Measurements from ENCODE around the gene CACFD1.

Gene CACFD1

DNA sequence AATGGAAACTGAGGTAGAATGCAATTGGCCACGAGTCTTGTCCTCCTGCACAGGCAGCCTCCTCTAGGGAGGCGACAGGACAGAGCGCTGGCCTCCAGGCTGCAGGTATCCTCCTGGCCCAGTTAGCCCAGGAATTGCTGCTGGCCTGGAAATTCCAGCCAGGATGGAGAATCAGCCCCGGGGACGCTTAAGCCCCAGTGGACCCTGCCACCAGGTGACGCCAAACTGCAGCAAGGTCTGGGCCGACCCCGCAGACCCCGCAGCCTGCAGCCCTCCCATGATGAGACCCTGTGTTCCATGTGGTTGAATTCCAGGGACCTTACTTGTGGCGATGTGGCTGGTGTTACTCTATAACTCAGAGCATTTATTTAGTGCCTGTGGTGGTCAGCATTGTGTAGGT is 7.3 kb downstream of the CACFD1 start:
- DNase-seq: no peak

DNA sequence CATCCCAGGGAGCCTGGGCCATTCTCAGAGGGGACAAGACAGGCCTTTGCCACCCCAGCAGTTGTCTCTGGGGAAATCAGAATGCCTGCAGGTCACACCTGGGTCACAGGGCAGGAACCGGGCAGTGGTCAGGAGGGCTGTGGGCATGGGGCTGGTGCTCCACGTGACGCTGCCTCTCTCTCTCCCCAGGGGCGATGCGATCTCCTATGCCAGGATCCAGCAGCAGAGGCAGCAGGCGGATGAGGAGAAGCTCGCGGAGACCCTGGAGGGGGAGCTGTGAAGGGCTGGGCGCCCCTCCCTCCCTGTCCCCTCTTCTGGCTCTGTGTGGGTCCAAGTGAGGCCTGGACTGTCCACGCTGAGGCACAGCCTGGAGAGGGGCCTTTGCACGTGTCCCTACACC is 8.6 kb downstream of the CACFD1 start:
- DNase-seq: no peak

DNA sequence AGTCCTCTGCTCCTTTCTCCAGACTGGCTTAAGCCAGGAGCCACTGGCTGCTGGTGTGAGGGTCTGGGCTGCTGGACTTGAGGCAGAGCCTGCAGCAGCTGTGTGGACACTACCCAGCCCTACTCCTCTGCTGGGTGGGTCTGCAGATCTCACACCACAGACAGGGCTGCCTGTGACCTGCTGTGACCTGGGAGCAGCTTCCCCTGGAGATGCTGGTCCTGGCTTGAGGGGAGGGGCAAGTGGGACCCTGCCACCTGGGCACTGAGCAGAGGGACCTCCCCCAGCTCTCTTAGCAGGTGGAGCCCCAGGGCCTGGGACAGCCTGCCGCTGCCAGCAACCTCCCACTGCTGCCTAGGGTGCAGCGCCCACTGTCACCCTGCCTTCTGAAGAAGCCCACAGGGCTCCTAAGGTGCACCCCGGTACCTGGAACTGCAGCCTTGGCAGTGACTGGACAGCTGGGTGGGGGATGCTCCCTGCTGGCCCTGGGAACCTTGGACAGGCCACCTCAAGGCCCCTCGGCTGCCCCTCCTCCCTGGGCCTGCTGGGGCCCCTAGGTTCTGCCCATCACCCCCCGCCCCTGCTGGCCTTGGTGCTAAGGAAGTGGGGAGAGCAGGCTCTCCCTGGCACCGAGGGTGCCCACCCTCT is 9.1 kb downstream of the CACFD1 start:
- no peak for DNase-seq

DNA sequence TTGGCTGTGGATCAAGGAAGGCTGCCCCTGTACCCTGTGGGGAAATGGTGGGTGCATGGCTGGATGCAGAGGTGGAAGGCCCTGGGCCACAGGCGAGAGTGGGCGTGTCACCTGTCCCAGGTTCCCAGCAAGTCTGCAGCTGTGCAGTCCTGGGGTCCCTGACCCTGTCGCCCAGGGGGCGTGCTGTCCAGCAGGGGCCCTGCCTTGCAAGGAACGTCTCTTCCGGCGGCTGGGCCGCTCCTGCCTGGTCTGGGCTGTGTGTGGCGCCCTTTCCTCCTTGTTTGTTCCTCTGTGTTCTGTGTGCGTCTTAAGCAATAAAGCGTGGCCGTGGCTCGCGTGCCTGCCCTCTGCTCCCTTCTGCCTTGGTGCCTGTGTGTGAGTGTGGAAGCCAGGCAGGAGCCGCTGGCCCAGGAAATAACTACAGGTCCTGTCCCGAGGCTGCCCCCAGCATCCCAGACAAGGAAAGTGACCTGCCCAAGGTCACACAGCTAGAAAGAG is 10.7 kb downstream of the CACFD1 start:
- no peak for DNase-seq

DNA sequence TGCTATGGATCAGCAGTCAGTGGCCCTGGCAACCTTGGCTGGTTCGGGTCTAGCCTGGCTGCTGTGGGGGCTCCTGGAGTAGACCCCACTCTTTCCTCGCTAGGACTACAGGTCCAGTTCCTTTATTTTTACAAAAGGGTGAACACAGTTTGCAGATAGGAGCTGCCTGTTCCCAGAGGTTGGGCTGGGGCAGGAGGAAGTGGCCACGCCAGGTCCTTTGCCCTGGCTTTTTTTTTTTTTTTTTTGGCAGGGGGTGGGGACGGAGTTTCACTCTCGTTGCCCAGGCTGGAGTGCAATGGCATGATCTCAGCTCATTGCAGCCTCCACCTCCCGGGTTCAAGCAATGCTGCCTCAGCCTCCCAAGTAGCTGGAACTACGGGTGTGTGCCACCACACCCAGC is 11.2 kb downstream of the CACFD1 start:
- DNase-seq: no peak

DNA sequence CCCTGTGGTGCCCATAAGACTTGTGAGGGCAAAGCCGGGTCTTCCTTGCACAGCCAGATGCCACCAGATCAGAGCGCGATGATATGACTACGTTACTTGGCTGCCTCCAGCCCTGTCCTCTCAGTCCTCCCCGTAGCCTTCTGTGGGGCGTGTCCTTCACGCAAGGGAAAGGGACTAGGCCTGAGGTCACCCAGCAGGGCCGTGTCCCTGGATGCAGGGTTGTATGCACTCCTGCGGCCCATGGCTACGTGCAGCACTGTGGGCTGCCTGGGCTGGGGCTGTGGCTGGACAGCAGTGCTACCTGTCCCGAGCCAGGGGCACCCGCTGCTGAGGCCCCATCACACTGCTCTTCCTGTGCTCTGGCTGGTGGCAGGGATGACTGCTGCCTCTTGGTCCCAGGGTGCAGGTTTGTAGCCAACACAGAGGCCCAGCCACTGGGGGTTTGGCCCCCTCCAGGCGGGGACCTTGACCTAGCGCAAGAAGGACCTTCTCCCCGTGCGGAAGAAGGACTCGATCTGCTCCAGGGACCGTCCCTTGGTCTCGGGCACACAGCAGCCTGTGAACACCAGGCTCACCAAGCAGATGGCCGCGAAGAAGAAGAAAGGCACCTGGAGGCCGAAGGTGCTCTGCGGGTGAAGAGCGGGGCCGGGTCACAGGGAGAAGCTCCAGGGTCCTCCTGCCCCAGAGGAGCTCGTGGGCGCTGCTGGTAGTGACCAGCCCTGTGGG is 11.9 kb downstream of the CACFD1 start:
- DNase-seq: no peak

DNA sequence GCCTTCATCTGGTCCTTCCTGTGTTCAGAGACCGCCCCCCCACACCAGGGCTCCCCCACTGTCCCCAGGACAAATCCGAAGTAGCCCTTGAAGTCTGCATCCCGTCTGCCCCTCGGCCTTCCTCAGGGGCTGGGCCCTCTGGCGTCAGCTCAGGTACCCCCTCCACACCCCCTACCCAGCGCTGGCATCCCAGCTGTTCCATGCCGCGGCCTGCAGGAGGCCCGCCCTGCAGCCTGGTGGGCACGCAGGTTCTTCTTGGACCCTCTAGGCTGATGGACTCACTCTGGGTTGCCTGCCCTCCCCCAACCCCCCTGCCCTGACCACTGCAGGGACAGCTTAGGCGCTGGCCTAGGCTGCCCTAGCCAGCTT is 12.5 kb downstream of the CACFD1 start:
- no peak for DNase-seq

DNA sequence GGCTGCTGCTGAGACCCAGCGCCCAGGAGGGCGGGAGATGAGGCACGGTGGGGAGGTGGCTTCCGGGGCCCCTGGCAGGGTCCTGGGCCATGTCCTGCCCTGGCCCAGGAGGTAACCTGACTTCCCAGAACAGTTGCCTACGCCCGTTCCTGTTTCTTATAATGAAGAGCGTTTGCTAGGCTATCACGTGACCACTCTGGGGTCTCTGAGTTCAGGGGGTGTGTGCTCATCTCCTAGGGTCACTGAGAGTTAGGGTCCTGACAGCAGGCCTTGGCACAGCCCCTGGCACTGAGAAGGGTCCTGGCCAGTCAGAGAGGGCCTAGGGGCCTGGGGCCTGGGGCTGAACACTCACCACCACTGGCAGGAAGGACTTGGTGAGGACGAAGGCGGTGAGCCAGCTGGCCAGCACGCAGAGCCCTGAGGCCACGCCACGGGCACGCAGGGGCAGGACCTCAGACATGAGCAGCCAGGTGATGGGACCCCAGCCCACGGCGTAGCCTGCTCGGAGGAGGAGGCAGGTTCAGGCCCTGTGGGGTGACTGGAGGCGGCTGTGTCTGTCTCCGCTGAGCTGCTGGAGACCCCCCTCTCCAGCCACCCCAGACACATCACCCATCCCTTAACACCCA is 13.1 kb downstream of the CACFD1 start:
- DNase-seq: no peak

DNA sequence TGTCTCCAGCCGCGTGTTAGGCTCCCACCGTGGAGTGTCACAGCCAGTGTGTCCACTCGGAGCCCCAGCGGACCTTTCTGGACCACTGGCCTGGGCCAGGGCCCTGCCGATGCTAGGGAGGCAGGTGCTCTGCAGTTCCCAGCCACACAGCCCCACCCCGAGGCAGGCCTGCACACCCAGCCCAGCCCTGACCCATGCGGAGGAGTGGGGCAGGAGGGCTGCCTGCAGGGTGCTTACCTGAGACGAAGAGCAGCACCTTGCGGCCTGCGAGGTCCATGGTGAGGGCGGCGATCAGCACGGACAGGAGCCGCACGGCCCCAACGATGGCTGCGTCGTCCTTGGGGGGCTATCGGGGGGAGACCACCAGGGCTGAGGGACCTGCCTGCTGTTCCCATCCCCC is 14.0 kb downstream of the CACFD1 start:
- no peak for DNase-seq

DNA sequence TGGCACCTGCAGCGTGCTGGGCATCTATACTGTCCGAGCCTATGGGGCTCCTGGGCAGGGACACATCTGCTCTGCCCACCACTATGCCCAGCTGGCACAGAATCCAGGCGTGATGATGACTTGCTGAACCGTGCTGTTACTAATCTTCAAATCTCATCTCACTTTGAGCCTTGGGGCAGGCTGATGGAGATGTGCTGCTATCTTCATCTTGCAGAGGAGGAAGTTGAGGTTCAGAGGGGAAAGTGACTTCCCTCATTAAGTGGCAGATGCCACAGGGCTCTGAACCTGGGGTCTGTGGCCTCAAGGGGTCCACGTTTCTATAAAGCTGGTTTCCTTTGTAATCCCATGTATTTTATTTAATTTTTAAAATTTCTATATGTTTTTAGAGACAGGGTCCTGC is 14.4 kb downstream of the CACFD1 start:
- no peak for DNase-seq

DNA sequence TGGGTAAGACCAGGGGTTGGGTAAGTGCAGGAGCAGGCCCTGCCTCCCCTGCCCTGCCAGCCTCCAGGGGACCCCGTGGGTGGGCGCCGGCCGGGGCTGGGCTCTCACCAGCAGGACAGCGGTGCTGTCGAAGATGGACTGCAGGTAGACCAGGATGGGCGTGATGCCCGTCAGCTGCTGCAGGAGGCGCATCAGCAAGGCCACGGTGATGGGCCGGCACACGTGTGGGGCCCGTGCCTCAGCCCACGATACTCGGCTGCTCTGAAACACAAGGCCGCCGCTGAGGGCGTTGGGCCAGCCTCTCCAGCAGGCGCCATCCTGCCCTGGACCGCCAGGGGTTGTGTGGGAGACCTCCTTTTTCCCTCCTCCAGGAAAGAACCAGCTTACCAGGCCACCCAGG is 15.1 kb downstream of the CACFD1 start:
- DNase-seq: no peak

DNA sequence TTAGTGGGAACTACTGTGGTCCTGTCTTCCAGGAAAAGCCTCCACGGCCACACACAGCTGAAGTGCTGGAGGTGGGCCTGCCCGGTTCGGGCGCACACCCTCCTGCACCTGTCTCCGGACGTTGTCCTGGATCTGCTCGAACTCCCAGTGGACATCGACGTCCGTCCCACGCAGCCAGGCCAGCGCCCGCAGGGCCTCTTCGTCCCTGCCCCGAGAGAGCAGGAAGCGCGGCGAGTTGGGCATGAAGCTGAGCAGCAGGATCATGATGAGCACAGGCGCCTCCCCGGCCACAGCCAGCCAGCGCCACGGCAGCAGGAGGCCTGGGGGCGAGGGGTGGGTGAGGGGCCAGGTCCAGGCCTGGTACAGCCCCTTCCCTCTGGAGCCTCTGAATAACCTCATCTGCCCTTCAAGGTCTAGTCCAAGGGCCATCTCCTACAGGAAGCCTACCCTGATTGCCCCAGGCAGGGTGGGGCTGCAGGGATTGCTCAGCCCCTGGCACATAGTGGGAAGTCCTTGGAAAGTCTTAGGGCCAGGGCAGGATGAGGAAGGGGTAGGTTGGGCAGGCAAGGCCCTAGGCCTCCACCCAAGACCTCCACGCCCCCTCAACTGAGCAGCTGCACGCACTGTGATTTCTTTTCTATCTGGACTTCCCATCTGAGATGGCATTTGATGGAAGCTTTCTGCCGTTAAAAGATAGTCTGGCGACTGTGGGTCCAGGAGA is 15.7 kb downstream of the CACFD1 start:
- DNase-seq: no peak

DNA sequence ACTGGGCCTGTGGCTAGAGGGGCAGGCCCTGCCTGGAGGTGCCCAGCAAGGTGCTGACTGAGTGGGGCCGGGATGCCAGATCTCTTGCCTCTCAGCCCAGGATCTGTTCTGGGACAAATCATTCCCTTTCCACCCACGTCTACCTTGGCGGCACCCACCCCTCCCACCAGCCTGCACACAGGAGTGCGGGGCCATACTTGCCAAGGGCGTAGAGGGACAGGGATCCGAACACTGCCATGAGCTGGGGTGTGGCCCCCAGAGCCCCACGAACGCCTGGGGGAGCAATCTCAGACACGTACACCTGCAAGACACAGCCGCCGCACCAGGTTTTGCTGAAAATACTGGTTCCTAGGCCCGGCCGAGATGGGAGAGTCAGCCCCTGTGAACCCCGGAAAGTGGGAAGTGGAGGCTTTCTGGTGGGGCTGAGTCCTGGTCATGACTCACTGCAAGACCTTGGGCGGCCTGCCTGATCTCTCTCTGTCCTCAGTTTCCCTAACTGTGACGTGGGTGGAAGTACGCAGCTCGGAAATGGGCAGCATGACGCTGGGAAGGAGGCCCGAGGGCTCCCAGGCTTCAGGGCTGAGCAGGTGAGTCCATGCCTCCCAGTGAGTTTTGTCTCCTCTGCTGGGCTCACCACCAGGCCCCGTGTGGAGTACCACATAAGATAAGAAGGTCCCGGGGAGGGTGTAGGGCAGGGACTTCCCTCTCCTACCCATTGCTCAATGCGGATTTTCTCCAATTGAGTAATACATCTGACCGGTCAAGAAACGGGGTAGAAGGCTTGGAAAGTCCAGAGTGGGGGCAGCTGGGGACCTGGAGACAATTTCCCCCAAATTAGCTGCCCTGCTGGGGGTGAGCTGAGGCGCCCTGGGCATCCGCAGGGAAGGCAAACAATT is 16.5 kb downstream of the CACFD1 start:
- DNase-seq: no peak

DNA sequence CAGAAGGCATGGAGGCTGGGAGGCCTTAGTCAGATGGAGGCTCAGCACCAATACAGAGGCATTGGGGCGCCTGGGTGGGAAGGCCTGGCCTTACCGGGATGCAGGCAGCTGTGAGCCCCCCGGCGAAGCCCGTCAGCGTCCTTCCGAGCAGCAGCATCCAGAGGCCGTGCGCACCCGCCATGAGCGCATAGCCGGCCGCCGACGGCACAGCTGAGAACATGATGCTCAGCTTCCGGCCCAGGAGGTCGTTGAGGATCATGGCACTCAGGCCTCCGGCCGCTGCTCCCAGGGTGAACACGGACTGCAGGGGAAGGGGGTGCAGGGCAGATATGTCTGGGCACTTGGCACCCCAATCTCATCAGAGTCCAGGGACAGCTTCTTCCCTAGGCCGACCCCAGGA is 17.2 kb downstream of the CACFD1 start:
- no peak for DNase-seq

DNA sequence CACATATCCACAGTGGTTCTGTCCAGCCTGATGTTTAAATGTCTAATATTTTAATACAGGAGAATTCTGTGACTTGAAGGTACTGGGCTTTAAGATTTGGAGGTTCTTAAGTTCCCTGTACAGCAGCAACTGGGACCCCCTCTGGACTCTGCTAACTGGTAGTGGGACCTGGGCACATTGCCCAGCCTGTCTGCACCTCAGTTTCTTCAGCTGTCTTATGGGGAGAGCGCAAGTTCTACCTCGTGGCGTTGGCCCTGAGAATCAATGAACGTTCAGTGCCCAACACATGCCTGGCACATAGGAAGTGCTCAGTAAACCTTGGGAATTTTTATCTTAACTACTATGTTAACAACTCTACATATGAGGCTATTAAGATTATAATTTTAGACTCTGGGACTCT is 17.7 kb downstream of the CACFD1 start:
- no peak for DNase-seq

DNA sequence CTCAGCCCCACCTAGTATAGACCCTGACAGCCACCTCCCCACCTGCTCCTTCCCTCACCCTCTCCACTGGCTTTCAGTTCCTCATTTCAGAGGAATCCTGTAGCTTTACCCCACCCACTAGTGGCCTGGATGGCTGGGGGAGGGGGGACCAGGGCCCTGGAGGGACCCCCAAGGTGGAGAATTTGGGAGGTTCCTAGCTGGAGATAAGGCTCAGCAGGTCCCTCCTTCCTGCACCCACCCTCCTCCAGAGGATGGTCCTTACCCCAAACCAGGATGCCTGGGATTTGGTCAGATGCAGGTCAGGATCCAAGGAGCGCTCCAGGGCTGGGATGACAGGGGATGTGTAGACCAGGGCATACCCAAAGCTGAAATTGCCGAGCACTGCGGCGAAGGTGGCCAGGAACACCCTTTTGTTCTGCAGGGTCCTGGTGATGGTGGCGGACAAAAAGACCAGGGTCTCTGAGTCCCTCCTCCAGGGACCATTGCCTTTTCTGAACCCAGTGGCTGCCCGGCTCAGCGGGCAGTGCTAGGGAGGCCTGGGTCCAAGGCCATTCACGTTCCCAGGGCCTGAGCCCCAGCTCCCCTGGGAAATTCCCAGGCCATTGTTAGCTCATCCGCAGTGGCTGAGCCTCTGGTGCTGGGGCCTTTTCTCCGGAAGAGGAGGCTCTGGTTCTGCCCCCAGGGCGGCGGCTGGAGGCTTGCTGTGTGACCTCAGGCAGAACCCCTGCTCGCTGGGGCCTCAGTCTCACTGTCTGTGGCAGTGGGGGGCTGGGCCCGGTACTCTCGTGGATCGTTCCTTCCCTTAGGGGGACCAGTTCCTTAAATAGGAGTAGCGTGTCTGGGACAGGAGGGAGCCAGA is 18.4 kb downstream of the CACFD1 start:
- DNase-seq: no peak

DNA sequence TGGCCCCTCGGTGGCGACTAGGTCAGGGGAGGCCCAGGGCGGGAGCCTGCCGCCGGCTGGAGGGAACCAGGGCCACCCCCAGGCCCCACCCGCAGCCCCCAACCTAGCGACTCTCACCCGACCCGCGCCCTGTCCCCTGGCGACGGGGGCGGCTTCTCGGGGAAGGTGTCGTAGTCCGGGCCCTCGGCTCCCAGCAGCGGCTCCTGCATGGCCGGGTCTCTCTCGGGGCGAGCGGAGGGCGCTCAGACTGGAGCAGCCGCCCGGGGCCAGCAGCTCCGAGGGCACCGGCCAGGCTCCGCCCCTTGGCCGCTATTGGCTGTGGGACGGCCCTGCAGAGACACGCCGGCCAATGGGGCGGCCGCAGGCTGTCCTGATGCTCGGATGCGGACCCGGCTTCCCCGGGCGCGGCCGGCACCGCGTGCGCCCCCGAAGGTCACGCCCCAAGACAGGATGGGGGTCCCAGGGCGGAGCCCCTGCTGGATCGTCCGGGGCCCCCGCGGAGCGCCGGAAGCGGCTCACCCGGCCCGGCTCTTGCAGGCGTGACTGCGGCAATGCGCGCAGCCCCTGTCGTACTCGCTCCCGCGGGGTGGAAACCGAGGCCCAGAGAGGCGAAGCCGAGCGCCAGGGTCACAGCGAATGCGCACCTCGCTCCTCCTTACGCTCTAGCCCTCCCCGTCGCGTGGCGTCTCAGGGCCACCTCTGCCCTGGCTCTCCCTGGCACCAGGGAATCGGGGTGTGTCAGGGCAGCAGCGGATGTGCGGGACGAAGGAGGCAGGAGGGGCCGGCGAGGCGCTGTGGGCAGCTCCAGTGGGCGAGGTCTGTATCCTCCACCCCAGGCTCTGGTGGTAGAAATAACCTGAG is 19.3 kb downstream of the CACFD1 start, which contains the start of gene SLC2A6:
TSS of gene SLC2A6 (minus strand) at position 249 of the 861 bp plus-strand sequence. CDS start at position 209, 40 bp downstream.
- DNase-seq: peak; percentile 80

DNA sequence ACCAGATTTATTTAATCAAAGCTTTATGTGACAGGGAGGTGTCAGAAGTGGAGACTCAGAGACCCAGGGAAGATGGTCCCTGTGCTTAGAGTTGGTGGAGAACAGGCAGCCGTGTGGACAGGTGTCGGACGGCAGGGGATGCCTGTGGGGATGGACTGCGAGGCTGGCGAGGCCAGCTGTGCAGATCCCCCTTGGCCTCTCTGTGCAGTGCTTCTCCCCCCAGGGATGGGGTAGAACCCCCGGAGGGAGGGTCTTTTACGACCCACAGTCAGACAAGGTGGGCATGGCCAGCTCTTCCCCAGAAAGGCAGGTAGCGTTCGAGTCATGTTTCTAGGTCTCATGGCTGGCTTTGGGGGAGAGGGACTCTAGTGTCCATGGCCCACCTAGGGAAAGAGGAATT is 23.8 kb downstream of the CACFD1 start:
- no peak for DNase-seq

DNA sequence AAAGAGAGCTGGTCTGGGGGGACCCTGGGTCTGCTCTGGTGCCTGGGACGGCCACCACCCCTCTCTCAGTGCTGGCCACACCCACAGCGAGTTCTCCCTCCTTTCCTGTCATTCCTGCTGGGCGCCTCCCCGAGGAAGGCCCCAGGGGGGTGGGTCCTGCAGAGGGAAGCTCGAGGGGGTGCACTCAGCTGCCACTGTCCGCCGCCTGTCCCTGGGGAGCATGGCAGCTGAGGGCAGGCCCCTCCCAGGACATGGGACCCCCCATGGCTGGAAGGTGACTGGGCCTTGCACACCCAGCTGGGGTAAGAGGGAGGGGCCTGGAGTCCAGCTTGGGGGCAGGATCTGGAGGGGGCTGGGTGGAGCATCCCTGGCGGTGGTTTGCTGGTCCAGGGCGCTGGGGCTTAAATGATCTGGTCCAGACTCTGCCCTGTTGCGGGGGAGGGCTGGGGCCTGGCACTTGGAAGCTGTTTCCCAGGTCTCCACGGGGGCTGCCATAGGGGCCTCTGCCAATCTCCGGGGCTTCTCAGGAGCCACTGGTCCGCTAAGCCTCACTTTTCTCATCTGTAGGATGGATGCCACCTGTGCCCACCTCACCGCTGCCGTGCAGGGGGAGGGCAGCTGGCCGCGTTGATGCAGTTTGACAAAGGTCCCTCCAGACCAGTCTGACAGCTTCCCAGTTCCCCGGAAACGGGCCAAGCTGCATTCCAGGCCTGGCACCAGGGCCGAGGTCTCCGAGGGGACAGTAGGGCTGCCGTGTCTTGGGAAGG is 25.1 kb downstream of the CACFD1 start:
- DNase-seq: no peak
